HG02610 (cell line): ENCODE measurements around the gene STK26.
"Not testable (repeated sequence)": the region's sequence is repeated elsewhere in the genome, so short reads cannot be mapped to it uniquely, and the experiment has no call there.

Experiments used
- ATAC-seq: cut with Tn5 transposase; IDR thresholded peaks from one replicate; pipeline ENCODE4 v1.9.1; 2021; ENCODE audit warnings: mild to moderate bottlenecking, moderate library complexity; ENCODE audit not compliant: unreplicated experiment

The STK26 gene

DNA sequence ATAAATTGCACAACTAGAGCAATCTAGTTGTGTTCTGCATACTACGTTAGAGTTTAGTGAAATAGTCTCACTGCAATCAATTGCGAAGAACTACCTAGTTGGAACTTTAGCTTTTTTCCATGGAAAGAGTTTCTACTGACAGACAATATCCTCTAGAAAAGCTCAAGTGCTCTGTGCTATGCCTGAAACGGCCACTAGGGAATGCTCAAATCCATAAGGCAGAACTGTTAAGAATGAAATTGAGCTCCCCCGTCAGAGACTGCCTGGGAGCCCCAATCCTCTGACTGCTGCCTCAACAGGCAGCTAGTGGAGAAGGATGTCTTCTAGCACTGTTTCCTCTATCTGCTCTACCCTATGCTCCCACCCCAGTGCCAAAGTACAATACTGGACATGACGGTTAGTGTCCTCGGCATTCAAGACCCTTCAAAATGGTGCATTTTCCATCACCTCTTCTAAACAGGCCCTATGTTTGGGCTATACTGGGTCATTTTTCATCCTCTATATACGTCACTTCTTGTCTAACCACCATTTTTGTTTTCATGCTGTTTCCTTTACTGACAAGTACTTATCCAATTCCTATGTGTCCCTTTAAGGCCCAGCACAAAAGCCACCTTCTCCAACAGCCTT is 69.5 kb downstream of the STK26 start:
- ATAC-seq: peak; percentile 59

- no peak for ATAC-seq
Observed at GRCh38 chrX:132093239-132093860, 70.2 kb downstream of the STK26 start.

GRCh38 chrX:132094164-132094563 is 71.1 kb downstream of the STK26 start:
- no peak for ATAC-seq

DNA sequence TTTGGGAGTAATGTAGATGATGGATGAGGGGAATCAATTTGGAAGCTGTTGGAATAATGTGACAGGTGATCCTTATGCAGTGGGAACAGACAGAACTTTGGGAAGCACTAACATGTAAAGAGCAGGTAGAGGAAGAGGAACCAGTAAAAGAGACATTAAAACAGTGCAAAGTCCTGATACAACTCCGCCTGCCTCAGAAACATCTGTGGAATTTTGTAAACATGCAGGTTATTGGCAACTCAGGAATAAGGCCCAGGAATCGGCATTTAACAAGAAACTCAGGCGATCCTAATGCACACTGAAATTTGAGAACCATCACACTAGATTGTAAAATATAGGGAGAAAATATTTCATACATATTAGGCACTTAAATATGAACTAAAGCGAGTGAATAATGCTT is 75.6 kb downstream of the STK26 start:
- ATAC-seq: not testable (repeated sequence)

DNA sequence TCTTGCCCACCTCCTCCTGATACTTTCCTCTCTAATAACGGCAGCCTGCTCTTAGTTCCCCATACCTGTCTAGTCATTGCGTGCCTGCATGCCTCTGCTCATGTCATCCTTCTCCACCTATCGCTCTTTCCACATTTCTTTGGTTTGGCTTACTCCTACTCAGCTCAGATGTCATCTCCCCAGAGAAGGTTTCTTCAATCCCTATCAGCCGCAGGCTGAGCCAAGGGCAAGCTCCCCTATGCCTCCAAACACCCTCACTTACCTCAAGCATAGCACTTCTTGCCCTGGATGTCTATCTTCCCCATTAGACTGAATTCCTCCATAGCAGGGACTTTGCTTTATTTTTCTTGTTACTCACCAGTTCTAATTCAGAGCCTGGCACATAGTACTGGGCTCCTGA is 78.1 kb downstream of the STK26 start:
- ATAC-seq: no peak

DNA sequence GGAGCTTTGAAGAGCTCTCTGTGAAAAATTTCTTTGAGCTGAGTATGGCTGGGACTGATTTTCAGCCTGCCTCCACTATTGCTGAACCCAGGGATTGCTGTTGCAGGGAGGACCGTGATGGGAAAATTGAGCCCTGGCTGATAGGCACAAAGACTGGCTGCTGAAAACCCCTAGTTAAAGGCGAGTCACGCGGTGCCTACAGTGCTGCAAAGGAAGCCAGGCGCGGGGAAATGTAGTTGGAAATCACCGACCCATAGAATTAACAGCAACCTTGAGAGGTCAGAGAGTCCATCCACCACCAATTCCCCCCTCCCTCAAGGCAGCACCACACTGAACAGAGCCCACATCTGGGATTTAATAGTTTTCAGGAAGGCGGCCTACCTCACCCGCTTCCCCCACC is 78.7 kb downstream of the STK26 start:
- ATAC-seq: no peak

- ATAC-seq: no peak
Observed at GRCh38 chrX:132107291-132107690, 84.2 kb downstream of the STK26 start.

DNA sequence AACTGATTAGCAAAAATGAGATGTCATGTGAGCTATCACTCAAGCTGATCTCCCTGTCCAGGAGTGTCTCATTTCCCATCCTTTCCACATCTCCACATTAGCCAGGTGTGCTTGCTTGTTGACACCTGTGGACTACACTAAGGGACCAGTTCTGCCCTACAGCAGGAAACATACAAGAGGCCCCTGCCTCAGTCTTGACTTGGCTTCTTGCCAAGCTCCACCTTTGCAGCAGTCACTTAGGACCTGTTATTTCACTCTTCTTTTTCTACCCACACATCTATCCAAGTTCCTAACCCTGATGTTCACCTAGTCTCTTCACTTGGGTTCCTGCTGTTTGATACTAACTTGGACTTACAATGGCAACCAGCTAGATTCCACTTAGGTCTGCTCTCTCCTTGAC is 91.5 kb downstream of the STK26 start:
- ATAC-seq: no peak

DNA sequence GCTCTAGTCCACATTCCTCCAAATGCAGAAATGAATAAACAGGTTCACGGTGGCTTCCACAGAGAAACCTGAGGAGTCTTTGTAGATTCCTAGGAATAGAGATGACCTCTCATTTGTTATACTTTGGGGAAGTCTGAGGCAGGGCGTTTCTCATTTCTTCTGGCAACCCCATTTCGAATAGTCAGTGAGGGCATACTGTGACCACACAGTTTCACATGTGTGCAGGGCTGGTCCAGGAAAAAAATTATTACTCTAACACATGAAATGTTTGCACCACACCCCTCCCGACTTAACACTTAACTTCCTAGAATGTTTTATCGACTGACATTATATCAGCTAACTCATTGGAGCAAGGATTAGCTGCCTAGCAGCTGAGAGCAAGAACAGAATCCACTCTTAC is 92.7 kb downstream of the STK26 start:
- ATAC-seq: no peak

- no peak for ATAC-seq
Observed at GRCh38 chrX:132118358-132118757, 95.3 kb downstream of the STK26 start.

- ATAC-seq: no peak
Observed at GRCh38 chrX:132119283-132119682, 96.2 kb downstream of the STK26 start.

DNA sequence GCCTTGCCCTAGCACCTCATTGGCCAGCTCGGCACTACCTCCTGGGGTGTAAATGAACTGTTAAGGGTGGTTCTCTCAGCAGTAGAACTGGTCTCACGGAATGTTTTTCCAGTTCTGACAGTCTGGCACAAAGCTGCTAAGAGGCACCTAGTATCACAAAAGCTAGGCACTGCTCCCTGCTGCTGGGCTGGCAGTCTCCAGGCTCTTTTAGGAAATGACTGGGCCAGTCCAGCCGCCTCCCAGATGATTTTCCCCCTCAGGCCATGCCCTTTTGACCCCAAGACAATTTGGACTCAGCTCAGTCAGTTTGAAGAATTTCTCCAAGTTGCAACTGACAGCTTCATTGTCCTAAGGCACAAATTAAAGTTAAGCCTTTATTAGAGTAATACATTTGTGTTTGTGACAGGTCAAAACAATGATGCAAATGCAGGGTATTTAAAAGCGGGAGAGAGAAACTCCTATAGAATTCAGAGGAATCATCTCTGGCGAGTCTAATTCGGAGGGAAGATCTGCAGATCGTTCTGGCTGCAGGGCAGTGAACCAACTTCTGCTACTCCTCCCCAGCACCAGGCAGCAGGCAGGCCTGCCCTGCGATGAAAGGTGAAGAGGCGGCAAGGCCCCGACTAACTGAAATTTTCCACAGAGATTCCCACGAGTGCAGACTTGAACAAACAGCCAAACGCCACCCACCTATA is 96.9 kb downstream of the STK26 start:
- no peak for ATAC-seq

- no peak for ATAC-seq
Observed at GRCh38 chrX:132120913-132121312, 97.8 kb downstream of the STK26 start.
